HFF-Myc (cell line): ENCODE results near the gene DISC1.

Experiments
- DNase-seq: peaks from one replicate; pipeline ENCODE4 v3.0.0-alpha.2; 2011; ENCODE audit warnings: low read depth; ENCODE audit errors: extremely low read depth
- H3K4me3 ChIP-seq: replicated peaks from 2 replicates; pipeline ENCODE4 v1.5.1; 2011; ENCODE audit warnings: low read depth, mild to moderate bottlenecking, control low read depth, low read length
- TF ChIP-seq, protein P1 (sequence below): IDR thresholded peaks from 2 replicates; pipeline ENCODE4 v1.5.1; 2012; ENCODE audit warnings: mild to moderate bottlenecking, low read depth, low read length, control low read depth; ENCODE audit errors: missing control alignments

Gene DISC1

DNA sequence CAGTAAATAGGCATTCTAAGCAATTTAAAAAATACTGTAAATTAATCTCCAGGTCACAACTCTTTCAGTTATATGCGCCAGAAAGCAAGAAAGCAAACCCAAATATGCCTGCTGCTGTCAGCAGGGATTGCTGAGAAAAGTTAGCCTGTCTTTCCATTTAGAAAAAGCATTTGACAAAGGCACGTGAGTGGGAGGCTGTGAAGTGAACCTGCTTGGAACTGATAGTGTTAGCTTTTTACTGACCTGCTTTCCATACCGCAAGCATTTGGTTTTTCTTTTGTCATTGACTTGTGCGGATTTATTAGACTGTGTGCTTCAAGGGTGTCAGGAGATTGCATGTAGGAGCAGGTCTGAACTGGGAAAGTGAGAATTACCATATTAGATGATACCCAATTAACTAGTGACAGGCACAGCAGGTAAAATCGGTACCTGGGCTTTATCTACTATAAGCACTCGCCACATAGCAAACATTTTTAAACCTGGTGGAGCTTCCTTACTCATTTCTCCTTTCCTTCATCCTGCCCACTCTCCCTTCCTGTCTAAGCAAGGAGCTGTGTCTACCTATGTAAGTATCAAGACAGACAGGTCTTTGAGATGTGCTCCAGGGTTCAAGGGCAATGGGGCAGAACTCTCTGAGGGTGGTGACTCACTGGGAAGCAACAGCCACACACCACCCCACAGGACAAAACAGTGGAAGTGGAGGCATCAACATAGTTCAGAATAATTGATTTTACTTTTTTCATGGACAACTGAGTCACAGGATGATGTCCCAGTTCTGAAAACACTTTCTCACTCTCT is 323.9 kb downstream of the DISC1 start:
- no peak for DNase-seq
- TF ChIP-seq, protein P1, sequence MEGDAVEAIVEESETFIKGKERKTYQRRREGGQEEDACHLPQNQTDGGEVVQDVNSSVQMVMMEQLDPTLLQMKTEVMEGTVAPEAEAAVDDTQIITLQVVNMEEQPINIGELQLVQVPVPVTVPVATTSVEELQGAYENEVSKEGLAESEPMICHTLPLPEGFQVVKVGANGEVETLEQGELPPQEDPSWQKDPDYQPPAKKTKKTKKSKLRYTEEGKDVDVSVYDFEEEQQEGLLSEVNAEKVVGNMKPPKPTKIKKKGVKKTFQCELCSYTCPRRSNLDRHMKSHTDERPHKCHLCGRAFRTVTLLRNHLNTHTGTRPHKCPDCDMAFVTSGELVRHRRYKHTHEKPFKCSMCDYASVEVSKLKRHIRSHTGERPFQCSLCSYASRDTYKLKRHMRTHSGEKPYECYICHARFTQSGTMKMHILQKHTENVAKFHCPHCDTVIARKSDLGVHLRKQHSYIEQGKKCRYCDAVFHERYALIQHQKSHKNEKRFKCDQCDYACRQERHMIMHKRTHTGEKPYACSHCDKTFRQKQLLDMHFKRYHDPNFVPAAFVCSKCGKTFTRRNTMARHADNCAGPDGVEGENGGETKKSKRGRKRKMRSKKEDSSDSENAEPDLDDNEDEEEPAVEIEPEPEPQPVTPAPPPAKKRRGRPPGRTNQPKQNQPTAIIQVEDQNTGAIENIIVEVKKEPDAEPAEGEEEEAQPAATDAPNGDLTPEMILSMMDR = no peak
- H3K4me3 ChIP-seq = no peak overlapping the region

DNA sequence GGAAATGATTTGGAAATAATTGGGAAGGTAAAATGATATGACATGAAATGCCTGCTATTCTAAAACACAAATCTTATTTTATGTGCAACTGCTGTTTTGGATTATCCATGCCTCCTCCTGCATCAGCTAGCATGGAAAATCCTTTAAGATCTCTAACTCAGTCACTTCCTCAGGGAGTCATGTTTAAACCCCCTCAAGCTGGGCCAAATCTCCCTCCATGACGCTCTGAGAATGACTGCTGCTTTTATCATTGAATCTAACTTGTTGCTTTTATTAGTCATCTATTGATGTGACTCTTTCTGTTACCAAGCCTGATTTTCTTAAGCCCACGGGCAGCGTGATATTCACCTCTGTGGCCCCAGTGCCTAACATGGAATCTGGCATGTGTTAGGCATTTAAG is 324.8 kb downstream of the DISC1 start:
- no peak overlapping the region for H3K4me3 ChIP-seq
- no peak for DNase-seq
- TF ChIP-seq, protein P1 = no peak

DNA sequence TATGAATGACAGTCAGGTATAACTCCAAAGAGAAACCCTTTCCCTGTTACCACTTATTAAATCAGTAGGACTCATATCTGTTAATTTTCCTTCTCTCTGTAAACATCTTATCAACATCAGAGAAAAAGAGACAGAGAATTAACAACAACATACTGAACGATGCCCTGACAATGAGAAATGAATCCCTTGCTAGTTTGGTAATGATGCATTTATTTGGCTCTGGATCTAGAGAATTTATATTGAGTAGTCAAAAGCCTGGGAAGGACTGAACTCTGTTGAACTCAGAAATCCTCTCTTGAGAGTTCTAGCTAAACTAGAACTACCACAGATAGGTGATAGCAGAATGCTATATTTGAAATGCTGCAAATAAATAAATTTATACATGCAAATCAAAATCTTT is 325.6 kb downstream of the DISC1 start:
- TF ChIP-seq, protein P1 = no peak
- H3K4me3 ChIP-seq = no peak overlapping the region
- no peak for DNase-seq

DNA sequence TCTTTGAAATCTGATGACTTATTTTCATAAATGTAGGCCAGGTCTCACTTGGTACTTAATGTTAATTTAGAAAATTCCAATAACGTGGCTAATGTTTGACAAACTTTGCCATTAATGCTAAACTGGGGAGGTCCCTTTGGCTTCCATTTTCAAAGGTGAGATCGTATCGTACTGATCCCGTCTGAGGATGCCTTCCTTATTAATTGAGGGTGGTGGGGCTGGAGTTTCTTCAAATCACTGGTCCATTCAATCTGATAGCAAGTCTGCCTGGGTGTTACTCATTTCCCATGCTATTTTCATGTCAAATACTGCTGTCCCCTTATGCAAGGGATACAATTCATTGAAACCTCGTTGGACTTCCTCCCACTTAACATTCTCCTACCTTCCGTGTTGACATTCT is 327.1 kb downstream of the DISC1 start:
- TF ChIP-seq, protein P1 = no peak
- H3K4me3 ChIP-seq = no peak overlapping the region
- no peak for DNase-seq

DNA sequence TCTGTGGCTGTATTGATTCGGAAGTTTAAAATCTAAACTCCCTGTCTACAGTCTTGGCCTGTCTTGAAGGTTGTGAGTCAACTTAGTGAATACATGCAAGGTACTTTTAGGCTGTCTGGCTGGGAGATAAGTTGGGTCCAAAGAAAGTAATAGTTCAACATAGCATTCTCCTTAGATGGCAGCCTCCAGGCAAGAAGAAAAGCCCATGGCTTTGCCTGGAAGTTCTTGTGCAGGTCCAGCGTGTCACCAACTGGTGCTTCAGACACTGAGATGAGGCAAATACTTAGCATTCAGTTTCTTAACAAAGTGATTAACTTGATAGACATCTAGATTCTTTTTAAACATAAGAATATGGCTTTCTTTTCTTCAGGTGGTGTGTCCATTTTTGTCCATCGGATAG is 328.2 kb downstream of the DISC1 start:
- H3K4me3 ChIP-seq = no peak overlapping the region
- TF ChIP-seq, protein P1 = no peak
- DNase-seq = no peak

DNA sequence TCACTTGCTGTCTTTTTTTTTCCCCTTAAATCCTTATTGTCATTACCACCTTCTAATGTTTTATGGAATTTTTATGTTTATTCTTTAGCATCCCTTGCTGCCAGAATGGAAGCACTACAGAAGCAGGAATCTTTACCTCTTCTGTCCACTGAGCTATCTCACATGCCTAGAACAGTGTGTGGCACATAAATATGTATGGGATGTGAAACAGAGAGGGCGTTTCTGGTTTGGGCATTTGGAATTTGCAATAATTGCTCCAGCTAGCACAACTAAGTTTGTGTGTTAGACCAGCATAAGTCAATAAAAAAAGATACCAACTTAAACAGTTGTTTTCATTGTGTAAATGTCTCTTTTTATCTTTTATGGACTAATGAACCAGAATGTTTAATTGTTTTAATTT is 330.8 kb downstream of the DISC1 start:
- H3K4me3 ChIP-seq = no peak overlapping the region
- no peak for DNase-seq
- TF ChIP-seq, protein P1 = no peak

DNA sequence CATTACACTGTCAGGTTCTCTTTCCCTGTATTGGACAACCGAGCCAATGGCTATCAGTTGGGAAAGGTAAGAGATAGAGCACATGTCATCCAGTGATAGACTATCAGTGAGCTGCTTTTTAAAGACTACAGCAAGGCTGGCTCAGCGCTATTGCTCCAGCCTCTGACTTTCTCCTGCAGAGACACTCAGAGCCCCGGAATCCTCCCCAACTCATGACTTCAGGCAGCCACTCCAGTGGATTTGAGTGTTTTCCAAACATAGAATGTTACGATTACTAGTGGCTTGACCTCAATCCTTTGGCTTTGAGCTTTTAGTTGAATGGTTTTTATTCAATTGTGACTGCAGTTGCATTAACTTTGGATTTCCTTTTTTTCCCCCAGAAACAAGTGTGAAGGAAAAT is 331.9 kb downstream of the DISC1 start:
- no peak for DNase-seq
- TF ChIP-seq, protein P1 = no peak
- no peak overlapping the region for H3K4me3 ChIP-seq
